Measurements from ENCODE around the gene THAP8. TPM values are rescaled to one million over a fixed set of nuclear protein-coding genes. Genes with fewer than 3 reads are reported as not detected.
A peak's percentile ranks its signal among the peaks of the same experiment; 100 is the strongest.

Gene THAP8, protein sequence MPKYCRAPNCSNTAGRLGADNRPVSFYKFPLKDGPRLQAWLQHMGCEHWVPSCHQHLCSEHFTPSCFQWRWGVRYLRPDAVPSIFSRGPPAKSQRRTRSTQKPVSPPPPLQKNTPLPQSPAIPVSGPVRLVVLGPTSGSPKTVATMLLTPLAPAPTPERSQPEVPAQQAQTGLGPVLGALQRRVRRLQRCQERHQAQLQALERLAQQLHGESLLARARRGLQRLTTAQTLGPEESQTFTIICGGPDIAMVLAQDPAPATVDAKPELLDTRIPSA
- 1 to 10 TPM; 1.3 to 1.9 TPM for total RNA-seq
- 8.5 TPM for polyA plus RNA-seq

DNA sequence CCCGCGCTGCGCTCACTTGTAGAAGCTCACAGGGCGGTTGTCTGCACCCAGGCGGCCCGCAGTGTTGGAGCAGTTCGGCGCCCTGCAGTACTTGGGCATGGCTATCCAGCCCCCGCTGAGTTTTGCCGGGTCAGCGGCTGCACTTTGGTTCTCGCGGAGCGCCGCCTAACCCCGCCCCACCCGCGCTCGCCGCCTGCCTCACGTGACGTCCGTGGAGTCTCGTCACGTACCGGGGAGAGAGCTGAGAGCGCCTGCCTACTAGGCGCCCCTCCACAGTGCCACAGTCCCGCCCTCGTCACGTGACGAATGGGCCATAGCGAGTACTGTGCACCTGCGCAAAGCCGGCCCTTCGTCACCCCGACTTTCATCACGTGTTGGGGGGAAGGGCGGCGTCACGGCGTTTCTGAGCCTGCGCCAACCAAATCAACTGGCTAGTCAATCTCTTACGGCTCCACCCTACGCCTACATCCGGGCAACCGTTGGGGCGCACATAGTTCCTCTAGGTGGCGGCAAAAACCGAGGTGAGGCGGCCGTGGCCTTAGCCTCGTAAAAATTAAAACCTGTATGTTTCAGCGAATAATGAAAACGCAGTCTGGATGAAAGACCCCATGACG lies at the start of gene THAP8:
Gene THAP8, minus strand, starts transcription at position 167 of the 614 bp plus-strand sequence. Its CDS starts 68 bp downstream, at position 99.
- no peaks in the 10 kb centered on the region for H3K36me3 ChIP-seq (ENCODE audit: insufficient read depth, low read length)
- no peaks in the 10 kb centered on the region for H3K9me3 Mint-ChIP-seq
- peak within 1 kb of the TSS; percentile 94 to 100 (median 99) for H3K4me3 Mint-ChIP-seq
- peak within 1 kb of the TSS; percentile 92 for H3K27ac ChIP-seq (ENCODE audit: low read depth, low read length)
- H3K27ac Mint-ChIP-seq, result peak within 1 kb of the TSS; percentile 96 to 100 (median 99)
- CTCF ChIA-PET, result interaction anchor here (0.6 to 1.7 kb wide), 6 partner anchors 40 to 127 kb away, joined by 3 to 7 read pairs (median 4); partner anchors contain the start of genes ALKBH6 and SDHAF1
- peaks cover 0 to 8% (median 0%) of the 10 kb centered on the region in 3 donors for H3K36me3 Mint-ChIP-seq
- POLR2A ChIA-PET, result interaction anchor here (0.6 to 2.2 kb wide), 5 partner anchors 33 to 160 kb away, joined by 3 to 10 read pairs (median 5); partner anchors contain the start of genes ALKBH6, POLR2I, SDHAF1 and TBCB
- peaks cover 12% of the 10 kb centered on the region for H3K4me1 ChIP-seq (ENCODE audit: insufficient read depth, low read length)
- H3K4me1 Mint-ChIP-seq, result peaks cover 13 to 28% (median 26%) of the 10 kb centered on the region in 3 donors
- H3K4me3 ChIP-seq (ENCODE audit: low read length), result peak within 1 kb of the TSS; percentile 99
- peak; percentile 100 for DNase-seq
- no peaks in the 10 kb centered on the region for H3K9me3 ChIP-seq (ENCODE audit: low read length)
- no peaks in the 10 kb centered on the region for H3K27me3 Mint-ChIP-seq
- no peaks in the 10 kb centered on the region for H3K27me3 ChIP-seq (ENCODE audit: insufficient read depth, low read length, poor library complexity, severe bottlenecking)

GRCh38 chr19:36103040-36103626 lies 49.0 kb upstream of the THAP8 start:
- Mint-ChIP-seq H3K4me3 (no peak overlapping the region), H3K36me3 (peaks cover 0 to 11% (median 0%) of the 10 kb centered on the region in 3 donors), H3K4me1 (no peaks in the 10 kb centered on the region), H3K27ac (no peak overlapping the region), H3K9me3 (no peaks in the 10 kb centered on the region), H3K27me3 (no peaks in the 10 kb centered on the region)
- no peak for DNase-seq
- Histone ChIP-seq H3K9me3 (ENCODE audit: low read length) (no peaks in the 10 kb centered on the region), H3K4me3 (ENCODE audit: low read length) (no peak overlapping the region), H3K27ac (ENCODE audit: low read depth, low read length) (no peak overlapping the region), H3K27me3 (ENCODE audit: insufficient read depth, low read length, poor library complexity, severe bottlenecking) (no peaks in the 10 kb centered on the region), H3K36me3 (ENCODE audit: insufficient read depth, low read length) (no peaks in the 10 kb centered on the region), H3K4me1 (ENCODE audit: insufficient read depth, low read length) (no peaks in the 10 kb centered on the region)
- ChIA-PET CTCF (no interaction called here), POLR2A (no interaction called here)

- Mint-ChIP-seq H3K4me3 (no peak overlapping the region), H3K9me3 (no peaks in the 10 kb centered on the region), H3K27ac (no peak overlapping the region), H3K36me3 (peaks cover 0 to 7% (median 3%) of the 10 kb centered on the region in 3 donors), H3K27me3 (no peaks in the 10 kb centered on the region), H3K4me1 (no peaks in the 10 kb centered on the region)
- Histone ChIP-seq H3K4me3 (ENCODE audit: low read length) (no peak overlapping the region), H3K9me3 (ENCODE audit: low read length) (no peaks in the 10 kb centered on the region), H3K27ac (ENCODE audit: low read depth, low read length) (no peak overlapping the region), H3K4me1 (ENCODE audit: insufficient read depth, low read length) (no peaks in the 10 kb centered on the region), H3K36me3 (ENCODE audit: insufficient read depth, low read length) (no peaks in the 10 kb centered on the region), H3K27me3 (ENCODE audit: insufficient read depth, low read length, poor library complexity, severe bottlenecking) (no peaks in the 10 kb centered on the region)
- ChIA-PET CTCF (no interaction called here), POLR2A (interaction anchor here (0.5 kb wide), 1 partner anchor 21 kb away, joined by 3 read pairs; no protein-coding TSS in a partner anchor)
- DNase-seq, result no peak
These were observed 47.7 kb upstream of the THAP8 start for GRCh38 chr19:36101550-36102327.

GRCh38 chr19:36100476-36100875 lies 46.4 kb upstream of the THAP8 start:
- peak overlapping the region in 1 of 8 donors; percentile 63 for H3K27ac Mint-ChIP-seq

DNA sequence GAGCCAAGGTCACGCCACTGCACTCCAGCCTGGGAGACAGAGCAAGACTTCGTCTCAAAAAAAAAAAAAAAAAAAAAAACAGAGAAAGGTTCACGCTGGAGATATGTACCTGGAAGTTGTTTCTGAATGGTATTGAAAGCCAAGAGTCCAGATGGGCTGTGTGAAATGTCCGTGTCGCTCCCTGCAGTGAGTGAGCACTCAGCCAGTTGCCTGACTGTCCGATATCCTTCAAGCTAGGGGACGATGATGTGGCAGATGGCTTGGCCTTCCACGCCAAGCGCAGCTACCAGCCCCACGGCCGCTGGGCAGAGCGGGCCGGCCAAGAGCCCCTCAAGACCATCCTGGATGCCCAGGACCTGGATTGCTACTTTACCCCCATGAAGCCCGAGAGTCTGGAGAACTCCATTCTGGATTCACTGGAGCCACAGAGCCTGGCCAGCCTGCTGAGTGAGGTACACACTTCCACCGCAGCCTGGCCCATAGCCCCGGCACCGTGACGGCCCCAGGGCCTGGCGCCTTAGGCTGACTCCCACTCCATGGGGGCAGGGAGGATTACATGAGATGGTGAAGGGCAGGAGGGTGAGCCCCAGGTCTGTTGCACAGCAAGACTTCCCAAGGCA lies 45.2 kb upstream of the THAP8 start:
- CTCF ChIA-PET, result interaction anchor here (1.4 kb wide), 1 partner anchor 29 kb away, joined by 3 read pairs; no protein-coding TSS in a partner anchor

More at GRCh38 chr19:36100476-36100875, 46.4 kb upstream of the THAP8 start:
- Histone ChIP-seq H3K27ac (ENCODE audit: low read depth, low read length) (no peak overlapping the region), H3K4me1 (ENCODE audit: insufficient read depth, low read length) (no peaks in the 10 kb centered on the region), H3K9me3 (ENCODE audit: low read length) (no peaks in the 10 kb centered on the region), H3K27me3 (ENCODE audit: insufficient read depth, low read length, poor library complexity, severe bottlenecking) (no peaks in the 10 kb centered on the region), H3K4me3 (ENCODE audit: low read length) (no peak overlapping the region), H3K36me3 (ENCODE audit: insufficient read depth, low read length) (no peaks in the 10 kb centered on the region)
- H3K4me1 Mint-ChIP-seq, result no peaks in the 10 kb centered on the region
- CTCF ChIA-PET, result no interaction called here
- POLR2A ChIA-PET, result no interaction called here
- no peaks in the 10 kb centered on the region for H3K9me3 Mint-ChIP-seq
- no peaks in the 10 kb centered on the region for H3K27me3 Mint-ChIP-seq
- no peak overlapping the region for H3K4me3 Mint-ChIP-seq
- peaks cover 0 to 3% (median 3%) of the 10 kb centered on the region in 3 donors for H3K36me3 Mint-ChIP-seq
- no peak for DNase-seq

GRCh38 chr19:36097036-36097435 lies 43.0 kb upstream of the THAP8 start:
- Mint-ChIP-seq H3K27me3 (no peaks in the 10 kb centered on the region), H3K4me3 (no peak overlapping the region), H3K36me3 (peaks cover 0 to 3% (median 0%) of the 10 kb centered on the region in 3 donors), H3K9me3 (no peaks in the 10 kb centered on the region), H3K4me1 (peaks cover 2 to 14% (median 10%) of the 10 kb centered on the region in 3 donors), H3K27ac (peak overlapping the region in 3 of 8 donors; percentile 60 to 87 (median 70))
- no peaks in the 10 kb centered on the region for H3K27me3 ChIP-seq (ENCODE audit: insufficient read depth, low read length, poor library complexity, severe bottlenecking)
- no peak overlapping the region for H3K27ac ChIP-seq (ENCODE audit: low read depth, low read length)
- no peak overlapping the region for H3K4me3 ChIP-seq (ENCODE audit: low read length)
- no peak for DNase-seq
- ChIA-PET POLR2A (no interaction called here), CTCF (no interaction called here)
- H3K9me3 ChIP-seq (ENCODE audit: low read length), result no peaks in the 10 kb centered on the region
- no peaks in the 10 kb centered on the region for H3K4me1 ChIP-seq (ENCODE audit: insufficient read depth, low read length)
- no peaks in the 10 kb centered on the region for H3K36me3 ChIP-seq (ENCODE audit: insufficient read depth, low read length)

More for the DNA sequence above, 45.2 kb upstream of the THAP8 start:
- no peaks in the 10 kb centered on the region for H3K36me3 ChIP-seq (ENCODE audit: insufficient read depth, low read length)
- H3K27me3 Mint-ChIP-seq, result no peaks in the 10 kb centered on the region
- no peak overlapping the region for H3K27ac Mint-ChIP-seq
- H3K27me3 ChIP-seq (ENCODE audit: insufficient read depth, low read length, poor library complexity, severe bottlenecking), result no peaks in the 10 kb centered on the region
- H3K36me3 Mint-ChIP-seq, result peaks cover 0 to 3% (median 3%) of the 10 kb centered on the region in 3 donors
- no peaks in the 10 kb centered on the region for H3K9me3 Mint-ChIP-seq
- H3K27ac ChIP-seq (ENCODE audit: low read depth, low read length), result no peak overlapping the region
- H3K4me3 Mint-ChIP-seq, result no peak overlapping the region
- POLR2A ChIA-PET, result no interaction called here
- DNase-seq, result no peak
- no peaks in the 10 kb centered on the region for H3K4me1 ChIP-seq (ENCODE audit: insufficient read depth, low read length)
- H3K9me3 ChIP-seq (ENCODE audit: low read length), result no peaks in the 10 kb centered on the region
- H3K4me1 Mint-ChIP-seq, result no peaks in the 10 kb centered on the region
- no peak overlapping the region for H3K4me3 ChIP-seq (ENCODE audit: low read length)

DNA sequence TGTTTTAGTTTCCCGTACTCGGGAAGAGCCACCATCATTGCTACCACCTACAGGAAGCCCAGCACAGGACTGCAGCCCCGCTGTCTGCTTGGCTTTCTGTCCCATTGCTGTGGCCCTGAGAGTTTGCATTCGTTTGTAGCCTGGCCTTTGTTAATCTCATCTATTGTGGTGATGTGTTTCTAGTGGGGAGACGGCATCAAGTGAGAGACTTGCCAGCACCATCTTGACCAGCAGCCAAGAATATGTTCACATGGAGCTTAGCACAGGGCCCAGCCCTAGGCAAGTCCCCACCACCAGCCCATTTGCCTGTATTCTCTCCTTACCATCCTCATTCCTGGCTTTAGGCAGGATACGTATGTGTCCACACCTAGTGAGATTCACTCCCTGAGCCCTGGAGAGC lies 39.6 kb upstream of the THAP8 start:
- DNase-seq, result no peak
- no peak overlapping the region for H3K27ac ChIP-seq (ENCODE audit: low read depth, low read length)
- no peaks in the 10 kb centered on the region for H3K27me3 Mint-ChIP-seq
- H3K36me3 ChIP-seq (ENCODE audit: insufficient read depth, low read length), result no peaks in the 10 kb centered on the region
- no peaks in the 10 kb centered on the region for H3K27me3 ChIP-seq (ENCODE audit: insufficient read depth, low read length, poor library complexity, severe bottlenecking)
- peak overlapping the region in 6 of 8 donors; percentile 33 to 58 (median 44) for H3K27ac Mint-ChIP-seq
- H3K36me3 Mint-ChIP-seq, result peaks cover 0 to 3% (median 0%) of the 10 kb centered on the region in 3 donors
- CTCF ChIA-PET, result no interaction called here
- no peaks in the 10 kb centered on the region for H3K9me3 Mint-ChIP-seq
- H3K4me3 ChIP-seq (ENCODE audit: low read length), result no peak overlapping the region
- POLR2A ChIA-PET, result no interaction called here
- no peaks in the 10 kb centered on the region for H3K9me3 ChIP-seq (ENCODE audit: low read length)
- no peaks in the 10 kb centered on the region for H3K4me1 ChIP-seq (ENCODE audit: insufficient read depth, low read length)
- no peak overlapping the region for H3K4me3 Mint-ChIP-seq
- H3K4me1 Mint-ChIP-seq, result peaks cover 2 to 14% (median 10%) of the 10 kb centered on the region in 3 donors
